Breast epithelium (tissue), 4 donors: Measurements from ENCODE around the gene CACNA1A. TPM values are rescaled to one million over a fixed set of nuclear protein-coding genes. Genes with fewer than 3 reads are reported as not detected.

Experiments used
- DNase-seq, 2 donors: peaks; one replicate each; pipeline ENCODE4 v3.0.0-alpha.2; 2019; ENCODE audit warnings: low spot score in 2 of 2
- H3K27ac ChIP-seq, 2 donors: fragments of 200-600 bp; sonication (generic) in 1 of 2; one replicate each; pipeline ENCODE4 v1.5.1; 2016 to 2019; ENCODE audit warnings: mild to moderate bottlenecking in 1 of 2
- H3K27me3 ChIP-seq, 2 donors: fragments of 200-600 bp; sonication (generic) in 1 of 2; one replicate each; pipeline versions ENCODE4 v1.5.1 to v1.6.0; 2017 to 2019; ENCODE audit warnings: control low read depth in 1 of 2, mild to moderate bottlenecking in 1 of 2
- H3K36me3 ChIP-seq: fragments of 200-600 bp; one replicate; pipeline ENCODE4 v1.5.1; 2019
- H3K4me1 ChIP-seq, 2 donors: fragments of 200-600 bp; sonication (generic); one replicate each; pipeline ENCODE4 v1.5.1; 2016 to 2019; ENCODE audit warnings: control low read depth in 1 of 2
- H3K4me3 ChIP-seq, 3 donors: fragments of 200-600 bp; sonication (generic); 1 replicate in 2 of 3; 2 replicates in 1 of 3; pipeline ENCODE4 v1.5.1; 2016 to 2019; ENCODE audit warnings: mild to moderate bottlenecking in 3 of 3, moderate library complexity in 2 of 3
- H3K9me3 ChIP-seq, 2 donors: fragments of 200-600 bp; sonication (generic) in 1 of 2; one replicate each; pipeline ENCODE4 v1.5.1; 2016 to 2019; ENCODE audit warnings: control low read depth in 1 of 2
- POLR2A ChIP-seq: fragments of 450-650 bp; IDR thresholded peaks from one replicate; pipeline ENCODE4 v1.6.1; 2016; ENCODE audit warnings: antibody characterized with exemption, mild to moderate bottlenecking, moderate library complexity
- POLR2AphosphoS5 ChIP-seq, 3 donors: sonication (generic); formaldehyde crosslinking; IDR thresholded peaks; one replicate each; pipeline ENCODE4 v1.6.1; 2017; ENCODE audit warnings: antibody characterized with exemption in 3 of 3
- intact Hi-C: fragments of 100-400 bp; cut with DNase I; formaldehyde crosslinking; loops from one replicate; pipeline ENCODE4 v1.15.1; 2023; ENCODE audit warnings: low total_unique reads
- total RNA-seq, 3 donors: library from RNA; depleted of rRNA; stranded (reverse); fragments of >200 nt; gene quantifications; one replicate each; pipeline ENCODE4 v1.1.0, GENCODE V29; 2016
- TF ChIP-seq, protein P1 (sequence below), 3 donors: fragments of 450-650 bp; IDR thresholded peaks; one replicate each; pipeline ENCODE4 v1.5.1; 2016 to 2017; ENCODE audit warnings: antibody characterized with exemption in 3 of 3, mild to moderate bottlenecking in 3 of 3, moderate library complexity in 3 of 3

The CACNA1A gene
- total RNA-seq, 3 donors from 2014 or later, result 0.16 to 1.0 (median 0.33) TPM

DNA sequence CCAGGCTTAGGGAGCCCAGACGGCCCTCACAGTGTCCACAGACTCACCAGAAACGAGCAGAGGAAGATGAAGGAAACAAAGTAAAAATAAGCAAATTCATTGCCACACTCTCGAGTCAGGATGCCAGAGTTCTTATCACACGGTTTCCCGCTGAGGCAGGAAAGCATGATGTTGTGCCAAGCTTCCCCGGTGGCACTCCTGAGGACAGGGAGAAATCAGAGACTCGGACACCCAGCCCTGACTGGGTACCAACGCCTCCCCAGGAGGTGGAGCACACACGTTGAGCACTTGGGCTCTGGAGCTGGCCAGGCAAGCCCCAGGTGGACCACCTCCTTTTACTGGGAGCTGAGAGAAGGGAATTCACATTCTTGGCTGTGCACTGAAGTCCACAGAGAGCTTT is 274.6 kb downstream of the CACNA1A start:
- Histone ChIP-seq H3K4me1 (no peaks in the 10 kb centered on the region), H3K27me3 (peaks cover 0 to 8% of the 10 kb centered on the region in 2 donors), H3K9me3 (peaks cover 12 to 13% of the 10 kb centered on the region in 2 donors), H3K36me3 (no peaks in the 10 kb centered on the region), H3K27ac (no peak overlapping the region), H3K4me3 (no peak overlapping the region)
- no peak for DNase-seq
- TF ChIP-seq POLR2A (no peak), POLR2AphosphoS5 (IDR thresholded peaks at IDR 0.05) (no peak)
- TF ChIP-seq, protein P1, sequence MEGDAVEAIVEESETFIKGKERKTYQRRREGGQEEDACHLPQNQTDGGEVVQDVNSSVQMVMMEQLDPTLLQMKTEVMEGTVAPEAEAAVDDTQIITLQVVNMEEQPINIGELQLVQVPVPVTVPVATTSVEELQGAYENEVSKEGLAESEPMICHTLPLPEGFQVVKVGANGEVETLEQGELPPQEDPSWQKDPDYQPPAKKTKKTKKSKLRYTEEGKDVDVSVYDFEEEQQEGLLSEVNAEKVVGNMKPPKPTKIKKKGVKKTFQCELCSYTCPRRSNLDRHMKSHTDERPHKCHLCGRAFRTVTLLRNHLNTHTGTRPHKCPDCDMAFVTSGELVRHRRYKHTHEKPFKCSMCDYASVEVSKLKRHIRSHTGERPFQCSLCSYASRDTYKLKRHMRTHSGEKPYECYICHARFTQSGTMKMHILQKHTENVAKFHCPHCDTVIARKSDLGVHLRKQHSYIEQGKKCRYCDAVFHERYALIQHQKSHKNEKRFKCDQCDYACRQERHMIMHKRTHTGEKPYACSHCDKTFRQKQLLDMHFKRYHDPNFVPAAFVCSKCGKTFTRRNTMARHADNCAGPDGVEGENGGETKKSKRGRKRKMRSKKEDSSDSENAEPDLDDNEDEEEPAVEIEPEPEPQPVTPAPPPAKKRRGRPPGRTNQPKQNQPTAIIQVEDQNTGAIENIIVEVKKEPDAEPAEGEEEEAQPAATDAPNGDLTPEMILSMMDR (IDR thresholded peaks at IDR 0.05), result no peak
- intact Hi-C loops, result no loop called here

DNA sequence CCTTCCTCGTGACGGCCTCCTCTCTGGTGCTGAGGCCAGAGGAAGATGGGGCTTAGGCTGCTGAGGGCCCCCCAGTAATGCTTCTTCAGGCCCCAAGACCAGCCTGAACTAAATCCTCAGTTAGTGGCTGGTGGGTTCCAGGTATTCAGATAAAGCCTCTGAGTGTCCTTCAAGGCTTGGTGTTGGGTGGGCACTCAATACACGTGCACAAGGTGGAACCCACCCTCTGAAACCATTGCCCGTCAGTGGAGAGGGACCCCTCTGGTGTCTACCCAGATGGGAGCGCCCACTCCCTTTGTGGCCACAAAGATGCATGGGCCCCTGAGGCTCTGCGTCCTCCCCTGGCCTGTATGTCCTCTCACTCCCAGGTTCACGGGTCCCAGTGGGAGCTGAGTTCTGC is 277.0 kb downstream of the CACNA1A start:
- no peak overlapping the region for H3K27ac ChIP-seq
- TF ChIP-seq POLR2A (no peak), POLR2AphosphoS5 (IDR thresholded peaks at IDR 0.05) (no peak)
- TF ChIP-seq, protein P1 (IDR thresholded peaks at IDR 0.05), result no peak
- intact Hi-C loops, result no loop called here
- H3K4me1 ChIP-seq, result no peaks in the 10 kb centered on the region
- H3K4me3 ChIP-seq, result no peak overlapping the region
- H3K27me3 ChIP-seq, result peaks cover 0 to 31% of the 10 kb centered on the region in 2 donors
- H3K36me3 ChIP-seq, result no peaks in the 10 kb centered on the region
- DNase-seq, result no peak
- H3K9me3 ChIP-seq, result no peaks in the 10 kb centered on the region

DNA sequence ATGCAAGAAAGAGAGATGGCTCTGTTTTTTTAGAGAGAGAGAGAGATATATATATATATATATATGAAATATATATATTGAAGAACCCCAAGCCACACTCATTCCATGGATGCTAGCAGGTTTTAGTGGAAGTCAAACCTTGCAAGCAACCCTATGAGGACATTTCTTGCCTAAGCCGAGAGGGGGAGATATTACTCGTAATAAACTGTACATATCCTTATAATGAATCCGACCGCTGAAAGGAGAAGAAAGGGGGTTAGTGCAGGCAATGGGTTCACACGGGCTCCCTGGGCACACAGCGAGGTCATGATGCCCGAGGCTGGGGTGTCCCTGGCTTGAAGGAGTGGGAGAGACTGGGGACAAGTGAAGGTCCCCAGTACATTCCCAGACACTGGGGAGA is 277.7 kb downstream of the CACNA1A start:
- H3K4me1 ChIP-seq, result no peaks in the 10 kb centered on the region
- H3K9me3 ChIP-seq, result no peaks in the 10 kb centered on the region
- no peak overlapping the region for H3K27ac ChIP-seq
- DNase-seq, result no peak
- intact Hi-C loops, result no loop called here
- H3K4me3 ChIP-seq, result no peak overlapping the region
- H3K27me3 ChIP-seq, result peaks cover 0 to 31% of the 10 kb centered on the region in 2 donors
- TF ChIP-seq, protein P1 (IDR thresholded peaks at IDR 0.05), result no peak
- TF ChIP-seq POLR2AphosphoS5 (IDR thresholded peaks at IDR 0.05) (no peak), POLR2A (no peak)
- no peaks in the 10 kb centered on the region for H3K36me3 ChIP-seq

DNA sequence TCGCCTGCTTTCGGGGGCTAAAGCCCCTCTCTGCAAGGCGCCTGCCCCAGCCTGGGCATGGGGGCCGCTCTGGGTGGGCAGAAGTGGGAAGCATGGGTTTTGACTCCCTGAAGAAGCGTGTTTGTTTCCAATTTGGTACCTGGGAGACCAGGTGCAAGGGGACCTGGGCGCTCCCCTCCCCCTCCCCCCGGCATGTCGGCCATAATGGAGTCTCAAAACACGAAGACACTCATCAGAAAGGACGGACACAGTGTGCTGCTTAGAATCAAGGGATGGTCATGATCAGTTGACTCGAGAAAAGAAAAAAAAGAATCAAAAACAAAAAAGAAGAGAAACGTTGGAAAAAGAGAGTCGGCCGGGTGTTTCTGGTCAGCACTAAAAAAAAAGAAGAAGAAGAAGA is 279.3 kb downstream of the CACNA1A start:
- H3K27ac ChIP-seq, result no peak overlapping the region
- TF ChIP-seq POLR2A (no peak), POLR2AphosphoS5 (IDR thresholded peaks at IDR 0.05) (no peak)
- TF ChIP-seq, protein P1 (IDR thresholded peaks at IDR 0.05), result no peak
- no peak for DNase-seq
- intact Hi-C loops, result no loop called here
- no peaks in the 10 kb centered on the region for H3K36me3 ChIP-seq
- no peaks in the 10 kb centered on the region for H3K9me3 ChIP-seq
- peaks cover 0 to 31% of the 10 kb centered on the region in 2 donors for H3K27me3 ChIP-seq
- no peaks in the 10 kb centered on the region for H3K4me1 ChIP-seq
- no peak overlapping the region for H3K4me3 ChIP-seq

DNA sequence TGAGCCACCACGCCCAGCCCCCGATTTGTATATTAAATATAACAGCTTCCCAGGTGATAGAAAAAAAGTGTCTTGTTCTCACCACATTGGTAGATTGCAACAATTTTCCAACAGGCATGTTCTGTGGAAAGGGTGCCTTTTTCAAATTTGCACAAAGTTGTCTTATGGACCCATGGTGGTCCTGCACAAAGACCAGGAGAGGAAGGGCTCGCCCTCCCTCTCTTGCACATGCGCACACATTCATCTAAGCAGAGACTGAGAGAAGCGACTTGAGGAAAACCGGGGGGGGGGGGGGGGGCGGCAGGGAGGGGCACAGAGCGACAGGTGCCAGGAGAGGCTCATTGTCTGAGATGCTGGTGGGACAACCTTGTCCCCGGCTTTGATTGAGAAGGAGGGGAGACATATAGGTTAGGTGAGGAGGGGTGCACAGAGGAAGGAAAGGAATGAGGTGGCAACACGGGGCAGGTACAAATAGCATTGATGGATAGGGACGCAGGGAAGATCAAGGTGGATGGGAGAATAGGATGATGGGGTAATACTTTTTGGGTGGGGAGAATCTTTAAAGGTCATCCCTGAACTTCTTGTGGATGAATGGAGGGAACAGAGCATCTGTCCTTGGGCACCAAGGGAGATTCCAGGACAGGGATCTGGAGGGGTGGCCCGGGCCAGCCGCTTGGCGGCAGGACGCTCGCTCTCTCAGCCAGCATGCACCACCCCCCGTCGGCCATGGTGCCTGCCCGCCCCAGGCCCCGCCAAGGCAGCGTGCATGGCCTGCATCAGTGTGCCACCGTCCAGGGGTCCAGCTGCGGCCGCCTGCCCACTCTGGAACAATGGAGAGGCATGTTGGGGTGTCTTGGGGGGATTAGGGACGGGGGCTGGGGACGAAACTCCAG is 280.1 kb downstream of the CACNA1A start:
- H3K4me1 ChIP-seq, result no peaks in the 10 kb centered on the region
- no peak for DNase-seq
- H3K4me3 ChIP-seq, result no peak overlapping the region
- intact Hi-C loops, result no loop called here
- peaks cover 0 to 31% of the 10 kb centered on the region in 2 donors for H3K27me3 ChIP-seq
- H3K27ac ChIP-seq, result no peak overlapping the region
- TF ChIP-seq, protein P1 (IDR thresholded peaks at IDR 0.05), result no peak
- no peak for TF ChIP-seq POLR2AphosphoS5 (IDR thresholded peaks at IDR 0.05)
- TF ChIP-seq POLR2A, result no peak
- H3K9me3 ChIP-seq, result no peaks in the 10 kb centered on the region
- no peaks in the 10 kb centered on the region for H3K36me3 ChIP-seq
